K562 (cell line): ENCODE results near the gene C16orf90. TPM values are rescaled to one million over a fixed set of nuclear protein-coding genes. Genes with fewer than 3 reads are reported as not detected.

Source experiments
- ATAC-seq: fragments of 200-7000 bp; cut with Tn5 transposase; 3 replicates; pipeline ENCODE4 v1.9.1; 2020; ENCODE audit warnings: moderate library complexity
- BruUV-seq: library from RNA; stranded (reverse); fragments of 400-500 nt; replicated peaks from 2 replicates; lab custom pipeline; 2021; lab: Mats Ljungman, UMichigan
- CTCF ChIA-PET: fragments of 300-600 bp; formaldehyde crosslinking; extraction: SDS; loops from one replicate; lab custom pipeline; 2021; ENCODE audit warnings: low intra/inter-chr PET ratio; lab: Yijun Ruan, JAX
- POLR2A ChIA-PET: fragments of 300-600, 350-650 bp; sonication (Branson Sonifier 250); formaldehyde crosslinking; extraction: SDS; loops from one replicate; lab custom pipeline; 2021; ENCODE audit warnings: antibody characterized with exemption, inconsistent platforms; lab: Yijun Ruan, JAX
- DNase-seq, 4 experiments: peaks; one replicate each; pipeline versions ENCODE4 v3.0.0 to v3.0.0-alpha.2; 2011 to 2018; ENCODE audit warnings: low spot score in 3 of 4, mixed read lengths in 3 of 4; ENCODE audit errors: extremely low read depth in 1 of 4
- FAIRE-seq: peaks from 2 replicates; lab custom pipeline; 2011; peaks lifted over from hg19 to GRCh38; lab: Jason Lieb, UNC
- H2AFZ ChIP-seq: 2 replicates; pipeline ENCODE4 v1.6.0; 2011; ENCODE audit warnings: low read depth, low read length, control low read depth, inconsistent platforms
- H3K27ac ChIP-seq: fragments of 200-600 bp; 3 replicates; pipeline ENCODE4 v1.8.0; 2011; ENCODE audit warnings: low read depth, mild to moderate bottlenecking, control low read depth, inconsistent platforms, low read length, moderate library complexity, mixed read lengths; ENCODE audit errors: extremely low read depth
- H3K27me3 ChIP-seq, 2 experiments: fragments of 300-600 bp in 1 of 2; 2 replicates in 1 of 2; 3 replicates in 1 of 2; pipeline versions ENCODE4 v1.6.0 to v1.8.0; 2011; ENCODE audit warnings: inconsistent platforms in 2 of 2, low read length in 2 of 2, mild to moderate bottlenecking in 1 of 2, mixed read lengths in 1 of 2, moderate library complexity in 1 of 2; ENCODE audit not compliant: control insufficient read depth in 2 of 2, insufficient read depth in 2 of 2
- H3K36me3 ChIP-seq: fragments of 300-600 bp; 3 replicates; pipeline ENCODE4 v1.8.0; 2011; ENCODE audit warnings: mild to moderate bottlenecking, low read length, inconsistent platforms; ENCODE audit not compliant: control insufficient read depth, insufficient read depth
- H3K4me1 ChIP-seq, 2 experiments: fragments of 200-600 bp in 1 of 2; replicated peaks in 1 of 2; 2 replicates in 1 of 2; 3 replicates in 1 of 2; pipeline versions ENCODE4 v1.5.1 to v1.8.0; 2011; ENCODE audit warnings: inconsistent platforms in 2 of 2, low read length in 2 of 2, mild to moderate bottlenecking in 1 of 2, mixed read lengths in 1 of 2, moderate library complexity in 1 of 2; ENCODE audit not compliant: control insufficient read depth in 2 of 2, insufficient read depth in 2 of 2
- H3K4me2 ChIP-seq: 2 replicates; pipeline ENCODE4 v1.6.1; 2011; ENCODE audit warnings: low read length, control low read depth, inconsistent platforms, mixed read lengths; ENCODE audit not compliant: insufficient read depth
- H3K4me3 ChIP-seq: fragments of 200-600 bp; sonication (generic), shearing (Covaris generic); 2 replicates; pipeline ENCODE4 v1.5.1; 2016; ENCODE audit warnings: control low read depth, inconsistent platforms
- H3K79me2 ChIP-seq: fragments of 200-600 bp; 3 replicates; pipeline ENCODE4 v1.8.0; 2011; ENCODE audit warnings: low read length, inconsistent platforms; ENCODE audit not compliant: control insufficient read depth, insufficient read depth
- H3K9ac ChIP-seq, 2 experiments: 2 replicates each; pipeline versions ENCODE4 v1.6.0 to v1.6.1; 2011; ENCODE audit warnings: low read depth in 2 of 2, low read length in 2 of 2, control low read depth in 1 of 2, inconsistent platforms in 1 of 2, mild to moderate bottlenecking in 1 of 2, mixed read lengths in 1 of 2; ENCODE audit not compliant: insufficient read depth in 1 of 2
- H3K9me1 ChIP-seq: one replicate; pipeline ENCODE4 v1.6.0; 2011; ENCODE audit warnings: inconsistent platforms, mild to moderate bottlenecking, low read length, moderate library complexity; ENCODE audit not compliant: control insufficient read depth, insufficient read depth
- H3K9me3 ChIP-seq: replicated peaks from 2 replicates; pipeline ENCODE4 v1.5.1; 2011; ENCODE audit warnings: low read depth, low read length, inconsistent platforms; ENCODE audit not compliant: control insufficient read depth, insufficient read depth
- H4K20me1 ChIP-seq: replicated peaks from 2 replicates; pipeline ENCODE4 v1.6.1; 2011; ENCODE audit warnings: low read length, inconsistent platforms, mixed read lengths; ENCODE audit not compliant: control insufficient read depth, insufficient read depth
- CREB1 ChIP-seq, 2 experiments: sonication (generic) in 1 of 2; formaldehyde crosslinking in 1 of 2; IDR thresholded peaks; 2 replicates each; pipeline versions ENCODE4 v1.6.1 to v1.8.0; 2012 to 2022; ENCODE audit warnings: inconsistent platforms in 1 of 2, mild to moderate bottlenecking in 1 of 2, missing genetic modification reagents in 1 of 2, moderate library complexity in 1 of 2
- E2F8 ChIP-seq: fragments of 450-650 bp; IDR thresholded peaks from 2 replicates; pipeline ENCODE4 v1.7.1; 2018; ENCODE audit warnings: mild to moderate bottlenecking, low read depth; ENCODE audit not compliant: partially characterized antibody
- HCFC1 ChIP-seq: IDR thresholded peaks from 2 replicates; pipeline ENCODE4 v1.6.1; 2012; ENCODE audit warnings: low read depth, low read length, improper control_type of control experiment
- MLLT1 ChIP-seq, 2 experiments: fragments of 450-650 bp; IDR thresholded peaks; 2 replicates each; pipeline ENCODE4 v1.6.1; 2016
- USF2 ChIP-seq: sonication (generic); formaldehyde crosslinking; IDR thresholded peaks from 2 replicates; pipeline ENCODE4 v1.5.0; 2020; ENCODE audit warnings: missing genetic modification reagents
- ZNF134 ChIP-seq: fragments of 250-450 bp; sonication (Bioruptor Pico); conservative IDR thresholded peaks from 2 replicates; pipeline ENCODE4 v1.4.0; 2020
- ZSCAN32 ChIP-seq: fragments of 450-650 bp; formaldehyde crosslinking; IDR thresholded peaks from 2 replicates; pipeline ENCODE4 v1.4.0; 2020; ENCODE audit warnings: mild to moderate bottlenecking, moderate library complexity
- WGBS: fragments of 100-300 bp; shearing (Covaris generic); methylation state at CpG from one replicate; pipeline ENCODE4 v1.1.6; 2016; ENCODE audit warnings: low coverage, mixed read lengths; ENCODE audit not compliant: insufficient coverage; ENCODE audit errors: missing lambda C conversion rate; 5-methylcytosine and 5-hydroxymethylcytosine counted together
- in situ Hi-C: fragments of 300-500 bp; cut with MboI; formaldehyde crosslinking; loops from 4 replicates; pipeline ENCODE4 v1.15.0; 2018; ENCODE audit warnings: inconsistent platforms, mixed read lengths
- intact Hi-C: fragments of 100-400 bp; cut with micrococcal nuclease; formaldehyde crosslinking; loops from 2 replicates; pipeline ENCODE4 v1.14.2; 2022
- polyA plus RNA-seq, 8 experiments: library from polyadenylated mRNA; depleted of rRNA in 4 of 8; stranded (reverse) in 5 of 8; unstranded in 3 of 8; fragments of >200 nt; fragmentation: Nextera tagmentation in 2 of 8; fragmentation: Illumina TruSeq in 1 of 8; extraction: Ambion mirVana in 2 of 8; extraction: Trizol in 1 of 8; gene quantifications; 2 replicates each; pipeline versions ENCODE4 v1.2.1 to v1.2.3, GENCODE V29; 2011 to 2014; ENCODE audit warnings: inconsistent platforms in 1 of 8, missing spikeins in 1 of 8
- total RNA-seq, 7 experiments: library from RNA; depleted of rRNA in 6 of 7; stranded (reverse); fragments of >200 nt in 6 of 7; fragmentation: Illumina TruSeq in 2 of 7; extraction: Trizol in 2 of 7; gene quantifications; 2 replicates each; pipeline versions ENCODE4 v1.2.1 to v1.2.3, GENCODE V29; 2011 to 2021; ENCODE audit warnings: low replicate concordance in 1 of 7

C16orf90 gene
- total and polyA plus RNA-seq, 9 of the 15 experiments (the other 6 are each of a cell fraction or from before 2014, with no cell fraction given), result not detected

GRCh38 chr16:3518292-3518985 lies 23.1 kb upstream of the C16orf90 start:
- no peak overlapping the region for H3K4me2 ChIP-seq
- in situ Hi-C loops, result no loop called here
- no peak overlapping the region for H2AFZ ChIP-seq
- H3K9me3 ChIP-seq, result no peaks in the 10 kb centered on the region
- H3K27ac ChIP-seq, result no peak overlapping the region
- H4K20me1 ChIP-seq, result no peaks in the 10 kb centered on the region
- peaks cover 3 to 7% of the 10 kb centered on the region in 2 experiments; a peak in 2 of 5 replicates for H3K4me1 ChIP-seq
- H3K36me3 ChIP-seq, result peaks cover 8% of the 10 kb centered on the region; the same call in 1 of the 3 replicates
- BruUV-seq, result no TSS peak
- no peaks in the 10 kb centered on the region for H3K79me2 ChIP-seq
- H3K27me3 ChIP-seq, result no peaks in the 10 kb centered on the region
- no peak overlapping the region for H3K9ac ChIP-seq
- DNase-seq (no peak), FAIRE-seq (no peak), ATAC-seq (no peak)
- intact Hi-C loops, result no loop called here
- WGBS, result 37% methylated on average over 6 of the region's 6 CpGs
- CTCF ChIA-PET, result no interaction called here
- H3K9me1 ChIP-seq, result no peaks in the 10 kb centered on the region
- H3K4me3 ChIP-seq, result no peak overlapping the region
- POLR2A ChIA-PET, result interaction anchor here (0.6 to 0.7 kb wide), 2 partner anchors 14 to 63 kb away, joined by 3 to 4 read pairs; no protein-coding TSS in a partner anchor
- TF ChIP-seq ZSCAN32 (no peak), ZNF134 (CRISPR knock-in tag) (no peak), E2F8 (no peak), MLLT1 (IDR thresholded peaks at IDR 0.05) (no peak), USF2 (CRISPR knock-in tag) (no peak), HCFC1 (no peak), CREB1 (IDR thresholded peaks at IDR 0.05) (no peak), CREB1 (CRISPR knock-in tag; IDR thresholded peaks at IDR 0.05) (no peak)
